Neural progenitor cell (in vitro differentiated cells): ENCODE measurements around the gene SEC14L3. TPM values are rescaled to one million over a fixed set of nuclear protein-coding genes. Genes with fewer than 3 reads are reported as not detected.

Experiments used
- DNase-seq: peaks from one replicate; pipeline ENCODE4 v3.0.0-alpha.2; 2016; ENCODE audit warnings: low spot score
- H2AFZ ChIP-seq: fragments of 200-600 bp; sonication (generic); replicated peaks from 2 replicates; pipeline ENCODE4 v1.6.1; 2016; ENCODE audit warnings: antibody characterized with exemption
- H3F3A ChIP-seq: fragments of 200-600 bp; sonication (generic); 2 replicates; pipeline ENCODE4 v1.6.1; 2016; ENCODE audit warnings: antibody characterized with exemption, low read depth
- H3K27ac ChIP-seq: fragments of 200-600 bp; sonication (generic); 2 replicates; pipeline ENCODE4 v1.5.1; 2016; ENCODE audit warnings: mild to moderate bottlenecking
- H3K27me3 ChIP-seq: fragments of 200-600 bp; sonication (generic); 2 replicates; pipeline ENCODE4 v1.6.1; 2016; ENCODE audit warnings: mild to moderate bottlenecking, moderate library complexity
- H3K36me3 ChIP-seq: fragments of 200-600 bp; sonication (generic); 2 replicates; pipeline ENCODE4 v1.5.1; 2016
- H3K4me1 ChIP-seq: fragments of 200-600 bp; sonication (generic); 2 replicates; pipeline ENCODE4 v1.6.1; 2016; ENCODE audit warnings: mixed run types
- H3K4me2 ChIP-seq: fragments of 200-600 bp; sonication (generic); 2 replicates; pipeline ENCODE4 v1.6.1; 2016
- H3K4me3 ChIP-seq: fragments of 200-600 bp; sonication (generic); 2 replicates; pipeline ENCODE4 v1.5.1; 2016
- H3K79me2 ChIP-seq: fragments of 200-600 bp; sonication (generic); 2 replicates; pipeline ENCODE4 v1.6.1; 2016; ENCODE audit warnings: low read depth
- H3K9ac ChIP-seq: fragments of 200-600 bp; sonication (generic); 2 replicates; pipeline ENCODE4 v1.6.1; 2016
- H3K9me3 ChIP-seq: fragments of 200-600 bp; sonication (generic); 2 replicates; pipeline ENCODE4 v1.5.1; 2016; ENCODE audit warnings: low read depth
- H4K20me1 ChIP-seq: fragments of 200-600 bp; sonication (generic); 2 replicates; pipeline ENCODE4 v1.6.1; 2016; ENCODE audit warnings: low read depth
- H3K27ac Mint-ChIP-seq: 3 replicates; pipeline ENCODE4 v1.8.0; 2021; ENCODE audit warnings: mixed read lengths
- H3K27me3 Mint-ChIP-seq: 2 replicates; pipeline ENCODE4 v1.8.0; 2022; ENCODE audit warnings: low read depth, mild to moderate bottlenecking, inconsistent platforms, moderate library complexity, mixed read lengths; ENCODE audit not compliant: insufficient read depth
- H3K36me3 Mint-ChIP-seq: 3 replicates; pipeline ENCODE4 v1.8.0; 2021; ENCODE audit warnings: mixed read lengths
- H3K4me1 Mint-ChIP-seq: 3 replicates; pipeline ENCODE4 v1.8.0; 2021; ENCODE audit warnings: mixed read lengths
- H3K4me3 Mint-ChIP-seq: 3 replicates; pipeline ENCODE4 v1.8.0; 2021; ENCODE audit warnings: mild to moderate bottlenecking, moderate library complexity, mixed read lengths
- H3K9me3 Mint-ChIP-seq: 3 replicates; pipeline ENCODE4 v1.8.0; 2020; ENCODE audit warnings: mixed read lengths
- CTCF ChIP-seq: fragments of 200-600 bp; sonication (generic); IDR thresholded peaks from 2 replicates; pipeline ENCODE4 v1.5.1; 2017; ENCODE audit warnings: antibody characterized with exemption, mild to moderate bottlenecking
- EZH2 ChIP-seq: fragments of 200-600 bp; sonication (generic); IDR thresholded peaks from 2 replicates; pipeline ENCODE4 v1.6.1; 2017; ENCODE audit warnings: antibody characterized with exemption, mild to moderate bottlenecking, moderate library complexity
- EZH2phosphoT487 ChIP-seq: fragments of 200-600 bp; sonication (generic); IDR thresholded peaks from 2 replicates; pipeline ENCODE4 v1.6.1; 2017; ENCODE audit warnings: antibody characterized with exemption
- total RNA-seq: library from RNA; depleted of rRNA; stranded (reverse); fragments of >200 nt; gene quantifications from 2 replicates; pipeline ENCODE4 v1.2.3, GENCODE V29; 2015; ENCODE audit warnings: low replicate concordance

The SEC14L3 gene
- total RNA-seq, 1 donor from 2014 or later: not detected

- H3K4me1 ChIP-seq: no peaks in the 10 kb centered on the region
- H3F3A ChIP-seq: no peaks in the 10 kb centered on the region
- H3K27ac ChIP-seq: no peak overlapping the region
- no peak overlapping the region for H3K4me3 Mint-ChIP-seq
- H4K20me1 ChIP-seq: no peaks in the 10 kb centered on the region
- H3K27me3 Mint-ChIP-seq: peaks cover 6% of the 10 kb centered on the region
- no peak overlapping the region for H3K4me2 ChIP-seq
- H3K9ac ChIP-seq: no peak overlapping the region
- H3K27me3 ChIP-seq: no peaks in the 10 kb centered on the region
- H3K4me3 ChIP-seq: no peak overlapping the region
- H3K9me3 Mint-ChIP-seq: peaks cover 2% of the 10 kb centered on the region
- H3K4me1 Mint-ChIP-seq: no peaks in the 10 kb centered on the region
- DNase-seq: no peak
- TF ChIP-seq EZH2 (no peak), CTCF (no peak), EZH2phosphoT487 (no peak)
- H3K9me3 ChIP-seq: no peaks in the 10 kb centered on the region
- H3K79me2 ChIP-seq: no peaks in the 10 kb centered on the region
- no peak overlapping the region for H3K27ac Mint-ChIP-seq
- no peaks in the 10 kb centered on the region for H3K36me3 ChIP-seq
- H2AFZ ChIP-seq: no peak overlapping the region
- no peaks in the 10 kb centered on the region for H3K36me3 Mint-ChIP-seq
These were observed 11.4 kb upstream of the SEC14L3 start for GRCh38 chr22:30483169-30483568.

- Mint-ChIP-seq H3K4me1 (no peaks in the 10 kb centered on the region), H3K4me3 (no peak overlapping the region), H3K27ac (no peak overlapping the region), H3K27me3 (peaks cover 6% of the 10 kb centered on the region), H3K36me3 (no peaks in the 10 kb centered on the region), H3K9me3 (peaks cover 2% of the 10 kb centered on the region)
- H3K4me2 ChIP-seq: no peak overlapping the region
- no peaks in the 10 kb centered on the region for H3K9me3 ChIP-seq
- no peak for TF ChIP-seq EZH2
- TF ChIP-seq CTCF: no peak
- TF ChIP-seq EZH2phosphoT487: no peak
- H3K79me2 ChIP-seq: no peaks in the 10 kb centered on the region
- H4K20me1 ChIP-seq: no peaks in the 10 kb centered on the region
- H3F3A ChIP-seq: no peaks in the 10 kb centered on the region
- DNase-seq: no peak
- H3K36me3 ChIP-seq: no peaks in the 10 kb centered on the region
- H3K4me3 ChIP-seq: no peak overlapping the region
- no peaks in the 10 kb centered on the region for H3K27me3 ChIP-seq
- H2AFZ ChIP-seq: no peak overlapping the region
- no peak overlapping the region for H3K27ac ChIP-seq
- no peak overlapping the region for H3K9ac ChIP-seq
- H3K4me1 ChIP-seq: no peaks in the 10 kb centered on the region
These were observed 9.9 kb upstream of the SEC14L3 start for GRCh38 chr22:30481711-30482110.

GRCh38 chr22:30479981-30480380, 8.2 kb upstream of the SEC14L3 start:
- Histone ChIP-seq H3K36me3 (no peaks in the 10 kb centered on the region), H3K27me3 (no peaks in the 10 kb centered on the region), H4K20me1 (no peaks in the 10 kb centered on the region), H2AFZ (no peak overlapping the region), H3F3A (no peaks in the 10 kb centered on the region), H3K27ac (no peak overlapping the region), H3K4me3 (no peak overlapping the region), H3K4me1 (no peaks in the 10 kb centered on the region), H3K9me3 (no peaks in the 10 kb centered on the region), H3K79me2 (no peaks in the 10 kb centered on the region), H3K4me2 (no peak overlapping the region), H3K9ac (no peak overlapping the region)
- Mint-ChIP-seq H3K36me3 (no peaks in the 10 kb centered on the region), H3K4me3 (no peak overlapping the region), H3K9me3 (peaks cover 2% of the 10 kb centered on the region), H3K4me1 (no peaks in the 10 kb centered on the region), H3K27ac (no peak overlapping the region), H3K27me3 (peaks cover 3% of the 10 kb centered on the region)
- TF ChIP-seq CTCF (no peak), EZH2phosphoT487 (no peak), EZH2 (no peak)
- DNase-seq: no peak
